Femur (tissue), 1 donor: Measurements from ENCODE around the gene SEC31A.

Experiments
- DNase-seq: peaks from one replicate; pipeline ENCODE4 v3.0.0-alpha.2; 2017

Gene SEC31A

GRCh38 chr4:82789025-82789776, 101.8 kb downstream of the SEC31A start:
- DNase-seq: no peak

GRCh38 chr4:82787342-82787741, 103.6 kb downstream of the SEC31A start:
- no peak for DNase-seq

DNA sequence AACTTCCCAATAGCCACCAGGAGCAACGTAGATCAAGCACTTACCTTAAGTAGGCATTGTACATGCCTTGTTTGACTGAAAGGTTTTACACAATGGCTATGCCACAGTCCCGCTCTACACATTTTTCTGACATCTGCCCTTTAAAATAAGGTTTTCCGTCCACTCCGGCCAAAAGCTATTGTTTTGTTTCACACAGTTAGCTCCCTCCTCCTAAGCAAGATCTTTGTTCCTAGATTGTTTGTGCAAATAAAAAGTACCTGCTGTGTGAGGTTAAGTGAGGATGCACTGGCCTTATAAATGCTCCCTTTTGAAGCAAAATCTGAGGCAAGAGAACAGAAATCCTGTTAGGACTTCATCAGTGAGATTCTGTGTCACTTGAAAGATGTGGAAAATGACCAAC, 104.1 kb downstream of the SEC31A start:
- no peak for DNase-seq

- DNase-seq: no peak
Measured at GRCh38 chr4:82785611-82786400, 105.1 kb downstream of the SEC31A start.

GRCh38 chr4:82784681-82785610, 106.0 kb downstream of the SEC31A start:
- DNase-seq: no peak

- no peak for DNase-seq
Measured at GRCh38 chr4:82782626-82783345, 108.2 kb downstream of the SEC31A start.

GRCh38 chr4:82780752-82781231, 110.2 kb downstream of the SEC31A start:
- peak; percentile 86 for DNase-seq

GRCh38 chr4:82780170-82780751, 110.7 kb downstream of the SEC31A start:
- no peak for DNase-seq

DNA sequence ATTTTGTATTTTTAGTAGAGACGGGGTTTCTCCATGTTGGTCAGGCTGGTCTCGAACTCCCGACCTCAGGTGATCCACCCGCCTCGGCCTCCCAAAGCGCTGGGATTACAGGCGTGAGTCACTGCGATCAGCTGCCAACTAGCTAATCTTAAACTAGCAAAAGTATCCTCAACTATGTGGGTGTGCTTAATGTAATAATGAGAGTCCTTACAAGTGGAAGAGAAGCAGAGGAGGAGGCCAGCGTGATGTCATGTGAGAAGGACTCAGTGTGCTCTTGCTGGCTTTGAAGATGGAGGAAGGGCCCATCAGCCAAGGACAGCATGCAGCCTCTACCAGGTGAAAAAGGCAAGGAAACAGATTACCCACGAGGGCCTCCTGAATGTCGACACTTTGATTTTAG, 111.9 kb downstream of the SEC31A start:
- DNase-seq: no peak

DNA sequence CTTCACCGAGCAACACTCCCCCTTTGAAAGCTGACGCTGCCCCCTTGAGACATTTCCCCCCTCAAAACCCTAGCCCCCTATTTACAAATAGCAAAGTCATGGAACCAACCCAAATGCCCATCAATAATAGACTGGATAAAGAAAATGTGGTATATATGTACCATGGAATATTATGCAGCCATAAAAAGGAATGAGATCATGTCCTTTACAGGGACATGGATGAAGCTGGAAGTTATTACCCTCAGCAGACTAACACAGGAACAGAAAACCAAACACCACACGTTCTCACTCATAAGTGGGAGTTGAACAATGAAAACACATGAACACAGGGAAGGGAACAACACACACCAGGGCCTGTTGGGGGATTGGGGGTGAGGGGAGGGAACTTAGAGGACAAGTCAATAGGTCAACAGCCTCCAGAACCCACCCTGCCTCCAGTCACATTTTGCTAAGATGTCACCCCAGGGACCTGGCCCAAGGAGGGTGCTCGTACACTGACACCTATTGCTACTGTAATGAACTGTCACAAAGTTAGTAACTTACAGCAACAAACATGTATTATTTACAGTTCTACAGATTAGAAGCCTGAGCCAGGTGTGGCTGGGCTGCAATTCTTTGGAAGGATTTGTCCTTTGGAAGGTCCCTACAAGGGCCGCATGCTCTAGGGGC, 113.0 kb downstream of the SEC31A start:
- DNase-seq: no peak

GRCh38 chr4:82776925-82777542, 113.9 kb downstream of the SEC31A start:
- DNase-seq: no peak

GRCh38 chr4:82775243-82775642, 115.7 kb downstream of the SEC31A start:
- no peak for DNase-seq

- DNase-seq: no peak
Measured at GRCh38 chr4:82774711-82775171, 116.2 kb downstream of the SEC31A start.

- no peak for DNase-seq
Measured at GRCh38 chr4:82773057-82773456, 117.9 kb downstream of the SEC31A start.

- DNase-seq: no peak
Measured at GRCh38 chr4:82770607-82771006, 120.3 kb downstream of the SEC31A start.
